Measurements from ENCODE around the gene ADCY1. TPM values are rescaled to one million over a fixed set of nuclear protein-coding genes. Genes with fewer than 3 reads are reported as not detected.

ADCY1 gene
- total RNA-seq, 1 experiment from 2014 or later = 0.71 TPM

DNA sequence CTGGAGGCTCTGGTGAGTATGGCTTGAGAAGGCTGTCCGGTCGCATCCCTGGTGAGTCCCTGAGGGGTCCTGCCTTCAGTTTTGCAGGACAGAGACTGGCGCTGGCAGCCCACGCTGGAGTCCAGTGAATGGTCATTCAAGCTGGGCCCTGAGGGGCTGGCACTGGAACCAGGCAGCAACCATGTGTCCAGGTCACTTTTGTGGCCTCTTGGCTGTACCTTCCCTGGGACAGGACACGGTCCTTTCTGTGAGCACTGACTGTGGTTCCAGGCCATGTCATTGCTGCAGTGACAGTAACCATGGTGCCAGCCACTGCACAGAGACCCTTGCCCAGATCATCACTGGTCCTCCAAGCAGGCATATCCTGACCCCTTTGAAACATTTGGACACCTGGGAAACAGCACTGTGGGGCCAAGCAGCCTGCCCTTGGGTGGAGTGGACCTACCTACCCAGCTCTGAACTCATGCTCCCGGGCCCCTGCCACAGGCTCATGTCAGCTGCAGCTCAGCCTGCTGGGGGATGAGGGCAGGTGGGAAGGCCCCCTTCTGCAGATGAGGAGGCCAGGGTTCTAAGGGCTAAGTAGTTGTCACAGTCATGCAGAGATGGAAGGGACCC is 72.1 kb downstream of the ADCY1 start:
- TF ChIP-seq, protein P1, sequence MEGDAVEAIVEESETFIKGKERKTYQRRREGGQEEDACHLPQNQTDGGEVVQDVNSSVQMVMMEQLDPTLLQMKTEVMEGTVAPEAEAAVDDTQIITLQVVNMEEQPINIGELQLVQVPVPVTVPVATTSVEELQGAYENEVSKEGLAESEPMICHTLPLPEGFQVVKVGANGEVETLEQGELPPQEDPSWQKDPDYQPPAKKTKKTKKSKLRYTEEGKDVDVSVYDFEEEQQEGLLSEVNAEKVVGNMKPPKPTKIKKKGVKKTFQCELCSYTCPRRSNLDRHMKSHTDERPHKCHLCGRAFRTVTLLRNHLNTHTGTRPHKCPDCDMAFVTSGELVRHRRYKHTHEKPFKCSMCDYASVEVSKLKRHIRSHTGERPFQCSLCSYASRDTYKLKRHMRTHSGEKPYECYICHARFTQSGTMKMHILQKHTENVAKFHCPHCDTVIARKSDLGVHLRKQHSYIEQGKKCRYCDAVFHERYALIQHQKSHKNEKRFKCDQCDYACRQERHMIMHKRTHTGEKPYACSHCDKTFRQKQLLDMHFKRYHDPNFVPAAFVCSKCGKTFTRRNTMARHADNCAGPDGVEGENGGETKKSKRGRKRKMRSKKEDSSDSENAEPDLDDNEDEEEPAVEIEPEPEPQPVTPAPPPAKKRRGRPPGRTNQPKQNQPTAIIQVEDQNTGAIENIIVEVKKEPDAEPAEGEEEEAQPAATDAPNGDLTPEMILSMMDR (conservative IDR thresholded peaks at IDR 0.05; ENCODE audit: low read depth, low read length) = no peak
- TF ChIP-seq EZH2 (IDR thresholded peaks at IDR 0.05; ENCODE audit: borderline replicate concordance, low read depth, low read length, poor library complexity, severe bottlenecking) = no peak
- Histone ChIP-seq H3K4me1 (ENCODE audit: insufficient read depth, low read length, poor library complexity, severe bottlenecking) (no peaks in the 10 kb centered on the region), H3K9me3 (ENCODE audit: low read depth, low read length, poor library complexity, severe bottlenecking) (no peaks in the 10 kb centered on the region), H3K27ac (ENCODE audit: low read depth, low read length, poor library complexity, severe bottlenecking) (no peak overlapping the region), H3K4me3 (ENCODE audit: low read depth, low read length, poor library complexity, severe bottlenecking) (no peak overlapping the region), H3K27me3 (replicated peaks; ENCODE audit: insufficient read depth, low read depth, low read length, poor library complexity) (no peaks in the 10 kb centered on the region), H3K36me3 (ENCODE audit: insufficient read depth, low read length, poor library complexity, severe bottlenecking) (no peaks in the 10 kb centered on the region)
- no TSS peak for BruUV-seq (replicated peaks)
- ChIA-PET POLR2A (ENCODE audit: low non-redundant PET) (no interaction called here), CTCF (interaction anchor here (0.6 kb wide), 1 partner anchor 492 kb away, joined by 4 read pairs; no protein-coding TSS in a partner anchor)
- no peak for DNase-seq (ENCODE audit: low spot score)
- intact Hi-C loops (cut with micrococcal nuclease; ENCODE audit: unreplicated experiment) = no loop called here

DNA sequence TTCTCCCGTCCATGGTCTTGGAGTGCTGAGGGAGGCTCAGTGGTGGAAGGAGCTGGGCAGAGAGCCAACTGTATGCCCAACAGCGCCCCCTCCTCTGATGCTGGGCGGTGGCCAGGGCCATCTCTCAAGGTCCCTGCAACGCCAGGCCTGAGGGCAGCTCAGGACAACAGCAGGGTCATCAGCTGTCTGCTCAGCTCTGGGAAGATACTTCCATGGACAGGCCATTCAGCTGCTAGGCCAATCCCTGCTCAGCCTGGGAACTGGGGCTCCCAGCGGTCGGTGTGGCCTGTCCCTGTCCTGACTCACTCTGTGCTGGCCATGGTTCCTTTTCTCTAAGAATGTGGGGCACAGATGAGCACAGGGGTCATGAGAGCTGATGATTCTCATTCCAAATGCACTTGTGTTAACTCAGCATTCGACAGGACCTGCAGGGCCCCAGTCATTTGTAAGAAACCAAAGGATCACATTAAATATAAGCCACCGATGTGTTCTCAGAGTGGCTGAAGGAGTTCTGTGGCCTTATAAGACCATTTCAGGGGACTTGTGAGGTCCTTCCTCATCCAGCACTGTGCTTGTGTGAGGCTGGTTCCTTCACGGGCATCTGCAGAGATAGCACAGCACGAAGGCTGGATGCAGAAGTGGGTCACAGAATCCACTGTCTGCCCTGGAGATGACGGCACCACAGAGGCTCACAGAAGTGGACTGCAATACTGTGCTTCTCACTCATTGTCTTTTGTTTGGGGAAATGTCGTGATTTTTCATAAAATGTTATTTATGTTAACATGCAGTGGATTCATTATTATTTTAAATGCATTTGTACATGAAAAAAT is 73.0 kb downstream of the ADCY1 start:
- TF ChIP-seq EZH2 (IDR thresholded peaks at IDR 0.05; ENCODE audit: borderline replicate concordance, low read depth, low read length, poor library complexity, severe bottlenecking) = no peak
- TF ChIP-seq, protein P1 (conservative IDR thresholded peaks at IDR 0.05; ENCODE audit: low read depth, low read length) = no peak
- H3K27me3 ChIP-seq (replicated peaks; ENCODE audit: insufficient read depth, low read depth, low read length, poor library complexity) = no peaks in the 10 kb centered on the region
- BruUV-seq (replicated peaks) = no TSS peak
- ChIA-PET POLR2A (ENCODE audit: low non-redundant PET) (no interaction called here), CTCF (no interaction called here)
- intact Hi-C loops (cut with micrococcal nuclease; ENCODE audit: unreplicated experiment) = no loop called here
- no peak overlapping the region for H3K4me3 ChIP-seq (ENCODE audit: low read depth, low read length, poor library complexity, severe bottlenecking)
- no peak for DNase-seq (ENCODE audit: low spot score)
- H3K9me3 ChIP-seq (ENCODE audit: low read depth, low read length, poor library complexity, severe bottlenecking) = no peaks in the 10 kb centered on the region
- no peak overlapping the region for H3K27ac ChIP-seq (ENCODE audit: low read depth, low read length, poor library complexity, severe bottlenecking)
- H3K4me1 ChIP-seq (ENCODE audit: insufficient read depth, low read length, poor library complexity, severe bottlenecking) = no peaks in the 10 kb centered on the region
- no peaks in the 10 kb centered on the region for H3K36me3 ChIP-seq (ENCODE audit: insufficient read depth, low read length, poor library complexity, severe bottlenecking)

DNA sequence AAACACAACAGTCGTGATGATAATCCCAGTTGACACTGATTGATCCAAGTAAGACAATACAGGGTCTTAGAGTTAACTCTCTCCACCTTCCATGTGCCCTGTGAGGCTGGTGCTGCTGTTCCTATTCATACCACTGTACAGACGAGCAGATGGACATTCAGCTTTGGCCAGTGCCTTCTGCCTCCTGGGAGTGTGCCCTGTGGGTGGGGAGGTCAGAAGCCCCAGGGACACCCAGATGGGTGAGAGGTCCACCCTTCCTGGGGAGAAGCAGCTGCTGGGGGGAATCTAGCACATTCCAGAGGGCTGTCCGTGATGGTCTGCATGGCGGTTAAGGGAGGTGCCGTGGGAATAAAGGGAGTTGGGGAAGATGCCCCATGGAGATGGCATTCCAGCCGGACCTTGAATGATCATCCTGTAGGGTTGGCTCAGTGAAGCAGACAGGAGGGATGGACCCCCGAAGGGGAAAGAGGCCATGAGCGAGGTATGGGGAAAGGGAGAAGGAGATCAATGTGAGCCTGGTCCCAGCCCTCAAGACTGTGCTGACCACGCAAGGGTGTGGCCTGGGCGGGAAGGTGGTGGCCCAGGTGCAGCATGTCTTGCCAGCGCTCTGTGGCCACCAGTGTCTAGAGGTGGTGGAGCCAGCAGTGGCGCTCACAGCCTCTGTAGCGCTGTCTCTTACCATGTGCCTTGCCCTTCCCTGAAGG is 74.0 kb downstream of the ADCY1 start:
- POLR2A ChIA-PET (ENCODE audit: low non-redundant PET) = no interaction called here
- intact Hi-C loops (cut with micrococcal nuclease; ENCODE audit: unreplicated experiment) = no loop called here
- DNase-seq (ENCODE audit: low spot score) = no peak
- BruUV-seq (replicated peaks) = no TSS peak
- no peak for TF ChIP-seq EZH2 (IDR thresholded peaks at IDR 0.05; ENCODE audit: borderline replicate concordance, low read depth, low read length, poor library complexity, severe bottlenecking)
- TF ChIP-seq, protein P1 (conservative IDR thresholded peaks at IDR 0.05; ENCODE audit: low read depth, low read length) = no peak
- no peaks in the 10 kb centered on the region for H3K4me1 ChIP-seq (ENCODE audit: insufficient read depth, low read length, poor library complexity, severe bottlenecking)
- no peaks in the 10 kb centered on the region for H3K9me3 ChIP-seq (ENCODE audit: low read depth, low read length, poor library complexity, severe bottlenecking)
- H3K4me3 ChIP-seq (ENCODE audit: low read depth, low read length, poor library complexity, severe bottlenecking) = no peak overlapping the region
- H3K27me3 ChIP-seq (replicated peaks; ENCODE audit: insufficient read depth, low read depth, low read length, poor library complexity) = no peaks in the 10 kb centered on the region
- CTCF ChIA-PET = no interaction called here
- no peaks in the 10 kb centered on the region for H3K36me3 ChIP-seq (ENCODE audit: insufficient read depth, low read length, poor library complexity, severe bottlenecking)
- no peak overlapping the region for H3K27ac ChIP-seq (ENCODE audit: low read depth, low read length, poor library complexity, severe bottlenecking)

Measured in A673 (cell line).